ENCODE results near the gene ZSWIM5.

Gene ZSWIM5

GRCh38 chr1:45213892-45214291 is 7.5 kb upstream of the ZSWIM5 start:
- DNase-seq: no peak
- Histone ChIP-seq H3K27me3 (peaks cover 0 to 4% of the 10 kb centered on the region in 2 donors), H3K4me1 (no peaks in the 10 kb centered on the region), H3K27ac (no peak overlapping the region), H3K4me3 (no peak overlapping the region), H3K36me3 (no peaks in the 10 kb centered on the region), H3K9me3 (no peaks in the 10 kb centered on the region)
- intact Hi-C loops (cut with DNase I; ENCODE audit: low total_unique reads): no loop called here
- TF ChIP-seq CTCF (IDR thresholded peaks at IDR 0.05): no peak

GRCh38 chr1:45211076-45211475 is 4.7 kb upstream of the ZSWIM5 start:
- Histone ChIP-seq H3K9me3 (no peaks in the 10 kb centered on the region), H3K36me3 (no peaks in the 10 kb centered on the region), H3K4me3 (no peak overlapping the region), H3K27me3 (no peaks in the 10 kb centered on the region), H3K27ac (no peak overlapping the region), H3K4me1 (peaks cover 0 to 9% (median 5%) of the 10 kb centered on the region in 4 donors)
- TF ChIP-seq CTCF (IDR thresholded peaks at IDR 0.05): no peak
- intact Hi-C loops (cut with DNase I; ENCODE audit: low total_unique reads): no loop called here
- no peak for DNase-seq

DNA sequence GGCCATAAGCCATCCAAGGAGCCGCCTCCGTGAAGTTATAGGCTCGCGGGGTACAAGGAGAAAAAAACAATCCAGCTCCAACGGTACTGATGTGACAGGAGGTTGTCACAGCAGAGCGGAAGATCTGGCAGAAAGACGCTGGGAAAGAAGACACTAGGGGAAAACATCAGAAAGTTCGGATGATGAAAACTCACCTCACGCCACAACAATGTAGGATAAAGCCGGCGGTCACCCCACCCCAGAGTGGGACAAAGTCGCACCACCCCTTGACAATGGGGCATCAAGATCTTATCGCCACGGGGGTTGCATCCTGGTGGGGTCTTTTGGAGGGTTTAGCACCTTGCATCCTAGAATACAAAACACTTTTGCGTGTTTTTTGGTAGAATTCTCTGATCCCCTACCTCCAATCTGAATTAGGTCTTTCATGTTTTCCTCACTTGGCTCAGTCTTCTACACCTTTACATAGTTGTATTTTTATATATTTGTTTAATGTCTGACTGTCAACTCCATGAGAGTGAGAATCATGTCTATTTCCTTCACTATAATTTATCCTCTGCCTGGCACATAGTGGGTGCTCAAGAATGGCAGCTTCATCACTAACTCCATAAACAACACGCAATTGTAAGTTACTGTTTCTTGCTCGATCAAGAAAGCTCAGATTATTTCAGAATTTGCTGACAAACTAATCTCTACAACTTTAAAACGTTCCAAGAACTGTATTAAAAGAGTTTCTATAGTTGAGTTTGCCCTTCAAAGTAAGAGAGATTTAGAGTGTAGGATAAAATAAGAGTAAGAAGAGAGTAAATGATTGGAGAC is 611 bp upstream of the ZSWIM5 start:
- intact Hi-C loops (cut with DNase I; ENCODE audit: low total_unique reads): no loop called here
- H3K9me3 ChIP-seq: no peaks in the 10 kb centered on the region
- no peaks in the 10 kb centered on the region for H3K27me3 ChIP-seq
- no peak for DNase-seq
- peaks cover 0 to 23% (median 9%) of the 10 kb centered on the region in 4 donors for H3K4me1 ChIP-seq
- peak overlapping the region; percentile 74 to 92 for H3K4me3 ChIP-seq
- H3K27ac ChIP-seq: peak overlapping the region; percentile 79 to 92
- no peaks in the 10 kb centered on the region for H3K36me3 ChIP-seq
- TF ChIP-seq CTCF (IDR thresholded peaks at IDR 0.05): no peak

DNA sequence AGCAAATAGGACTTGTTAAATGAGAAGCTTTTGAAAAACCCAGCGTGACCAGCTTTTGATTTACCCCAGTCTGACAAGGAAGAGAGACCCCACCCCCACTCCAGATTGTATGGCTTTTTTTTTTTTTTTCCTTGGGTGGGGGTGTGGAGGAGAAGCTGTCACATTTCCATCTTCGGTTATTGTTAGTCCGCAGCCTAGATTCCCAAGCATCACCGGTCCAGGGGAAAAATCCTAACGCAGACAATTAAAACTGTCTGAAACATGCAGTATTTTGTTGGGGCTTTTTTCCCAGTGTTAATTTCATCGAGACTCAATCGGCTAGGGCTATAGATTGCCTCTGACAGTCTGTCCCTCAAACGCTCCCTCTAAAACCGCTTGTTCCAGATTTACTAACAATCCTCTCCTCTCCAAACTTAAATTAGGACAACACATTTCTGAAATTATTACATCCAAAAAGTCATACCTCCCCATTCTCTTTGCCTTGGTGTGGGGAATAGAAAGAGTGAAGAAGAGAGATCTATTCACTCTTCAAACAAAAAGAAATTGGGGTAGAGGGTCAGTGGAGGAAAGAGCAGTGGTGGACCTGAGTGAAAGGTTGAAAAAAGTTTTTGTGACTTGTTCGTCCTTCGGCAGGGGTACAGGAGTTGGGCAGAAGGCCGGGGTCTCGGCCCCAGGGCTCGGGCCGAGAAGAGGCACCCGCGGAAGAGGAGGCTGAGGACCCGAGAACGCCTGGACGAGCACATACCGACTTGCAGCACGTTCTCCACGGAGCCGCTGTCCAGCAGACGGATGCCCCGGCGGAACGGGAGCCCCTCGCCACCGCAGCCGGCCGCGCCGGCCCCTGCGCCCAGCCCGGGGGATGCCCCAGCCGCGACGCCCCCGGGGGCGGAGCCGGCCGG is 1.1 kb downstream of the ZSWIM5 start:
- H3K36me3 ChIP-seq: no peaks in the 10 kb centered on the region
- DNase-seq: peak; percentile 36 to 71
- TF ChIP-seq CTCF (IDR thresholded peaks at IDR 0.05): no peak
- H3K9me3 ChIP-seq: no peaks in the 10 kb centered on the region
- H3K27me3 ChIP-seq: no peaks in the 10 kb centered on the region
- intact Hi-C loops (cut with DNase I; ENCODE audit: low total_unique reads): no loop called here
- H3K27ac ChIP-seq: peak overlapping the region; percentile 79 to 92
- peaks cover 0 to 23% (median 9%) of the 10 kb centered on the region in 4 donors for H3K4me1 ChIP-seq
- H3K4me3 ChIP-seq: peak overlapping the region; percentile 74 to 92

- no peak for TF ChIP-seq CTCF (IDR thresholded peaks at IDR 0.05)
- intact Hi-C loops (cut with DNase I; ENCODE audit: low total_unique reads): no loop called here
- peaks cover 0 to 11% (median 0%) of the 10 kb centered on the region in 3 donors for H3K9me3 ChIP-seq
- no peak for DNase-seq
- H3K4me3 ChIP-seq: no peak overlapping the region
- H3K36me3 ChIP-seq: no peaks in the 10 kb centered on the region
- H3K27me3 ChIP-seq: no peaks in the 10 kb centered on the region
- no peak overlapping the region for H3K27ac ChIP-seq
- peaks cover 0 to 14% (median 3%) of the 10 kb centered on the region in 4 donors for H3K4me1 ChIP-seq
Observed at GRCh38 chr1:45200906-45201500, 5.4 kb downstream of the ZSWIM5 start.

All from tibial artery (tissue), 4 donors.